Astrocyte (in vitro differentiated cells and primary cell): ENCODE data around the gene SYCN. TPM values are rescaled to one million over a fixed set of nuclear protein-coding genes. Genes with fewer than 3 reads are reported as not detected.

Experiments used
- DNase-seq: peaks from one replicate; pipeline ENCODE4 v3.0.0-alpha.2; 2010; ENCODE audit warnings: low read depth
- FAIRE-seq: peaks from 2 replicates; lab custom pipeline; 2011; peaks lifted over from hg19 to GRCh38; lab: Jason Lieb, UNC
- H2AFZ ChIP-seq: 2 replicates; pipeline ENCODE4 v1.6.0; 2012; ENCODE audit warnings: low read depth, low read length, inconsistent platforms
- H3K27ac ChIP-seq: 2 replicates; pipeline ENCODE4 v1.5.1; 2011; ENCODE audit warnings: low read depth, low read length, inconsistent platforms
- H3K27me3 ChIP-seq: 2 replicates; pipeline ENCODE4 v1.6.0; 2011; ENCODE audit warnings: low read length, inconsistent platforms; ENCODE audit not compliant: insufficient read depth
- H3K36me3 ChIP-seq: 2 replicates; pipeline ENCODE4 v1.5.1; 2011; ENCODE audit warnings: low read length, inconsistent platforms; ENCODE audit not compliant: insufficient read depth
- H3K4me1 ChIP-seq: 2 replicates; pipeline ENCODE4 v1.5.1; 2011; ENCODE audit warnings: low read length, inconsistent platforms; ENCODE audit not compliant: insufficient read depth
- H3K4me2 ChIP-seq: 2 replicates; pipeline ENCODE4 v1.6.0; 2012; ENCODE audit warnings: low read length, inconsistent platforms
- H3K4me3 ChIP-seq: 2 replicates; pipeline ENCODE4 v1.5.1; 2011; ENCODE audit warnings: low read depth, mild to moderate bottlenecking, low read length, inconsistent platforms; ENCODE audit not compliant: insufficient read depth
- H3K79me2 ChIP-seq: 2 replicates; pipeline ENCODE4 v1.6.0; 2012; ENCODE audit warnings: mild to moderate bottlenecking, low read length, inconsistent platforms; ENCODE audit not compliant: insufficient read depth
- H3K9ac ChIP-seq: 2 replicates; pipeline ENCODE4 v1.6.0; 2012; ENCODE audit warnings: mild to moderate bottlenecking, low read length, inconsistent platforms
- H3K9me3 ChIP-seq: 2 replicates; pipeline ENCODE4 v1.5.1; 2012; ENCODE audit warnings: low read depth, mild to moderate bottlenecking, low read length, inconsistent platforms; ENCODE audit not compliant: insufficient read depth
- H4K20me1 ChIP-seq: 2 replicates; pipeline ENCODE4 v1.6.0; 2012; ENCODE audit warnings: low read length, inconsistent platforms; ENCODE audit not compliant: insufficient read depth
- H3K27ac Mint-ChIP-seq: one replicate; pipeline ENCODE4 v1.8.0; 2021; ENCODE audit warnings: mild to moderate bottlenecking, mixed read lengths; ENCODE audit not compliant: unreplicated experiment
- H3K27me3 Mint-ChIP-seq: one replicate; pipeline ENCODE4 v1.8.0; 2021; ENCODE audit warnings: low read depth, mixed read lengths; ENCODE audit not compliant: unreplicated experiment
- H3K36me3 Mint-ChIP-seq: one replicate; pipeline ENCODE4 v1.8.0; 2021; ENCODE audit warnings: low read depth, mixed read lengths; ENCODE audit not compliant: unreplicated experiment
- H3K4me1 Mint-ChIP-seq: one replicate; pipeline ENCODE4 v1.8.0; 2021; ENCODE audit warnings: low read depth, mixed read lengths; ENCODE audit not compliant: unreplicated experiment
- H3K4me3 Mint-ChIP-seq: one replicate; pipeline ENCODE4 v1.8.0; 2021; ENCODE audit warnings: mild to moderate bottlenecking, moderate library complexity, mixed read lengths; ENCODE audit not compliant: unreplicated experiment
- H3K9me3 Mint-ChIP-seq: one replicate; pipeline ENCODE4 v1.8.0; 2021; ENCODE audit warnings: mild to moderate bottlenecking, mixed read lengths; ENCODE audit not compliant: unreplicated experiment
- CTCF ChIP-seq: IDR thresholded peaks from 2 replicates; pipeline ENCODE4 v1.5.1; 2011; ENCODE audit warnings: low read depth, mild to moderate bottlenecking, inconsistent platforms, low read length, moderate library complexity; ENCODE audit not compliant: insufficient read depth
- EZH2 ChIP-seq: IDR thresholded peaks from 2 replicates; pipeline ENCODE4 v1.6.1; 2012; ENCODE audit warnings: mild to moderate bottlenecking, low read length, inconsistent platforms; ENCODE audit not compliant: insufficient read depth
- total RNA-seq: library from RNA; stranded (reverse); gene quantifications from 2 replicates; pipeline ENCODE4 v1.2.1, GENCODE V29; 2021

SYCN gene
- total RNA-seq, 1 donor from 2014 or later, result not detected

GRCh38 chr19:39170386-39171231 is 33.5 kb downstream of the SYCN start:
- Histone ChIP-seq H4K20me1 (peaks cover 37% of the 10 kb centered on the region), H3K4me2 (no peak overlapping the region), H3K27me3 (no peaks in the 10 kb centered on the region), H3K79me2 (peaks cover 12% of the 10 kb centered on the region), H2AFZ (no peak overlapping the region), H3K4me1 (no peaks in the 10 kb centered on the region), H3K36me3 (no peaks in the 10 kb centered on the region), H3K9me3 (no peaks in the 10 kb centered on the region), H3K9ac (no peak overlapping the region), H3K4me3 (no peak overlapping the region), H3K27ac (no peak overlapping the region)
- H3K9me3 Mint-ChIP-seq, result no peaks in the 10 kb centered on the region
- FAIRE-seq (no peak), DNase-seq (no peak)
- TF ChIP-seq CTCF, result no peak
- TF ChIP-seq EZH2, result no peak
- no peak overlapping the region for H3K27ac Mint-ChIP-seq
- no peak overlapping the region for H3K4me3 Mint-ChIP-seq
- H3K27me3 Mint-ChIP-seq, result no peaks in the 10 kb centered on the region
- no peaks in the 10 kb centered on the region for H3K4me1 Mint-ChIP-seq
- peaks cover under 1% of the 10 kb centered on the region for H3K36me3 Mint-ChIP-seq

DNA sequence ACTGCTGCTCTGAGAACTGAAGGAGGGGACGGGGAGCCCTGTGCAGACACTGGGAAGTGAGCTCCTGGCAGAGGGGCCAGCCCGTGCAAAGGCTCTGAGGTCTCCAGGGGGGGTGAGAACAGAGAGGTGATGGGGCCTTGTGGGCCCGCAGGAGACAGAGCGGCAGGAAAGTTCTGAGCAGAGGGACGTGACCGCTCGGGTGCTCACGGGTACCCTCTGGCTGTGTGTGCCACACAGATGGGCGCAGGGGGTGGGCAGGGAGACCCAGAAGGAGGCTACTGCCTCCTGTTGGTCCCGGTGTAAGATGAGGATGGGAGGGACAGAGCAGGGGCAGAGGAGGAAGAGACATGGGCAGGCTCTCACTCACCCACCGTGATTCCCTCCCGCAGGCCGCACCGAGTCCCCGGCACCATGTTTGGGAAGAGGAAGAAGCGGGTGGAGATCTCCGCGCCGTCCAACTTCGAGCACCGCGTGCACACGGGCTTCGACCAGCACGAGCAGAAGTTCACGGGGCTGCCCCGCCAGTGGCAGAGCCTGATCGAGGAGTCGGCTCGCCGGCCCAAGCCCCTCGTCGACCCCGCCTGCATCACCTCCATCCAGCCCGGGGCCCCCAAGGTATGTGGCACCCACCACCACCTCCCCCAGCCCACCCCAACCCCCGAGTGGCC is 34.8 kb downstream of the SYCN start:
- no peaks in the 10 kb centered on the region for H3K4me1 Mint-ChIP-seq
- no peak for FAIRE-seq
- H2AFZ ChIP-seq, result no peak overlapping the region
- no peak overlapping the region for H3K27ac ChIP-seq
- no peak overlapping the region for H3K27ac Mint-ChIP-seq
- H3K4me2 ChIP-seq, result no peak overlapping the region
- H3K9me3 ChIP-seq, result no peaks in the 10 kb centered on the region
- no peaks in the 10 kb centered on the region for H3K4me1 ChIP-seq
- no peak overlapping the region for H3K4me3 ChIP-seq
- H3K36me3 ChIP-seq, result no peaks in the 10 kb centered on the region
- no peak overlapping the region for H3K9ac ChIP-seq
- DNase-seq, result no peak
- H3K4me3 Mint-ChIP-seq, result no peak overlapping the region
- H3K27me3 Mint-ChIP-seq, result no peaks in the 10 kb centered on the region
- no peaks in the 10 kb centered on the region for H3K27me3 ChIP-seq
- peaks cover 3% of the 10 kb centered on the region for H3K36me3 Mint-ChIP-seq
- no peaks in the 10 kb centered on the region for H3K9me3 Mint-ChIP-seq
- peaks cover 46% of the 10 kb centered on the region for H4K20me1 ChIP-seq
- peaks cover 20% of the 10 kb centered on the region for H3K79me2 ChIP-seq
- TF ChIP-seq CTCF (no peak), EZH2 (no peak)
